Activated CD4-positive, alpha-beta T cell treated with anti-CD3 and anti-CD28 coated beads, Interleukin-2, Interleukin-6, amounts not matched to agents 100 ng/mL and 50 ng/mL, durations not matched to agents 16 hours and 8 hours (primary cell): Measurements from ENCODE around the gene SMAD6.

Experiments used
- DNase-seq: peaks from one replicate; pipeline ENCODE4 v3.0.0-alpha.2; 2020

Gene SMAD6

DNA sequence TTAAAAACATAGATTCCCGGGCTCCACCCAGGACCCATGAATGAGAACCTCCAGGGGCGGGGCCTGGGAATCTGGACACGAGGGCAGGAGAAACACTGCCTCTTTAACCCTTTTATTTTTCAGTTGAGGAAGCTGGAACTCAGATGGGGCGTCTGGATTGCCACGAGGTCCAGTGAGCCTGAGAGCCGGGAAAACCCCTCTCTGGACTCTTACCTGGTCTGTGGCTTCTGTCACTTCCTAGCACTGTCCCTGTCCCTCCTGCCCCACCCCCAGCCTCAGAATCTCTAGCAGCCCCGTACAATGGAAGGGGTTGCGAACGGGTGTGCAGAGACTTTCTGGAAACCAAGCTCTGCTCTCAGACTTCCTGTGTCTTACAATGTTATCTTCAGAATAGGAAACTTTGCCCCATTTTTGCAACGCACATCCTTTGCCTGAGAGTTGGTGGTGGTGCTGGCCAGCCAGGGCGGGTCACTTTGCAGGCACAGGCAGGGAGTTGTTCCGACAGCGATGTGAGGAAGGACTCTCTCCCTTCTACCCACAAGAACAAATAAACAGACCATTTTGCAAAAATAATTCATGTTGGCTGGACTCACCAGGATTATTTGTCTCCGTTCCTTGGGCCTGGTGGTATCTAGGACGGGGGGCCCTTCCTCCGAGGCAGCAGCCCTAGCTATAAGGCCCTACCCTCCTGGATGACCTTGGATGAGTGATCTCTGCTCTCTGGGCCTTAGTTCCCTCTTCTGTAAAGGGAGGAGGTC is 59.1 kb downstream of the SMAD6 start:
- no peak for DNase-seq

DNA sequence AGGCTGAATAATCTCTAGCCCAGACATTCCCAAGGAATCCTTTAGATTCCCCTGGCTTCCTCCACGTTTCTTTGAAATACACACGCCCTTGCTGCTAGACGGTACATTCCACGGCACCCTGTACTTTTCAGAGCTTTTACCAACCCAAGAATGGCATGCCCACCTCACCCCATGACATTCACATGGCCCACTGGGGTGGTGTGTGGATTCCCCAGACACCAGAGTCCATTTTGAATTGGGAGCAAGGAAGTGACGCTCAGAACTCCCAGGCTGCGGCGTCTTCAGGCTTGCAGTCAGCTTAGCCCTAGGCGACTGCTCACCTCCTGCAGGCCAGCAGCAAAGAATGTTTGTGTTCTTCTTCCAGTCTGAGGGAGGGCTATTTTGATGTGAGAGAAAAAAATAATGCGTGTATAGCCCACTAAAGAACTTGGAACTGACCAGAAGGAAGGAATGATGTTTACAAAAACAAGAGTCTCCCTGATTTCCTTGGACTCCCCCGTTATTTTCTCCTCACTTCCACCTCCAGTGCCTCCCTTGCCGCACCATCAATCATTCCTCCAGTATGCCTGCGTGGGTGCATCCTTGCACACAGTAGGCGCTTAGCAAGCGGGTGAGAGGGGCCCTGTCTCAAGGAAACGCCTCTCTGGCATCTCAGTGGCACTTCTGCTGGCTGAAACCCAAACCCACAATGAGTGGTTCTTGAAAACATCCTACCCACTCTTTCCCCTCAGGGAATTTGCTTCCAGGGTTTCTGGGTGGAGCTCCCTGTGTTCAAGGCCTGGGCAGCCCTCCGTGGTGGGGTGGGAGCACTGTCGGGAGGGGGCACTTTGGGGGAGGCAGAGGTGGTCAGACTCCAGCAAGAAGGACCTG is 59.9 kb downstream of the SMAD6 start:
- DNase-seq, result no peak

DNA sequence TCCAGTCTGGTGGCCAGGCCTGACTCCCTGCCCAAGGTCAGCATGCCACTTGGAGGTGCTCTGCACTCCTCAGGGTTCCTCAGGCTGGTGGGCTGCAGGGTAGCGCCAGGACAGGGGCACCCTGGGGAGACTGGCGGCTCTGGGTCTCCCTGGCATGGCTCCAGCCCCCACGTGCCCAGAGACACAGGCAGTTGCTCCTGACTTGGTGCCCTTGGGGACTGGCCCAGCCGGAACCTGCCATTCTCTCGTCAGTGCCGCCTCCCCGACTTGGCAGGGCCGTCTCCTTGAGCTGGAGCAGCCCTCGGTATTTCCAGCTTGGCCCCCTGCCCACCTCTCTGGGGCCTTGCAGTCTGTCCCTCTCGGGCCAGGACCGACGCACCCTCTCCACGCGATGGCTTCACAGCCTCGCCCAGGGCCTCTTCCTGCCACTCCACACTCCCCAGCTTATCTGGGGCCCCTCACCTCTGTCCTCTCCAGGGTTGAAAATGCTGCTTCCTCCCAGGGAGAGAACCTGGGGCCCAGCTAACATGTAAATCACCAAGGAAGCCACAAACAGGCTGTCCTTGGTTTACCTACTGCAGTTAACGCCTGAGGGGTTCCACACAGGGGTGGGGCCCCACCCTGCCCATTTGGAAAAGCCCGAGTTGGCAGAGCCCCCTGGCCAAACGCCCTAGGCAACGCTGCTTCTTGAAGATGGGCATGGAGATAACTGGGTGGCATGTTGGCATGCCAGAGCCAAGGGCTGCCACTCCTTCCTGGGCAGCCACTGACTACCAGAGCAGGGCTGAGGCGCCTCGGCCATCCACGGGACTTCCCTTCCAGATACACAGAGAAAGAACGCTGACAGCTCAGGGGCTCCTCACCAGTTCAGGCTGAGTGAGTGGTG is 61.4 kb downstream of the SMAD6 start:
- DNase-seq, result no peak

DNA sequence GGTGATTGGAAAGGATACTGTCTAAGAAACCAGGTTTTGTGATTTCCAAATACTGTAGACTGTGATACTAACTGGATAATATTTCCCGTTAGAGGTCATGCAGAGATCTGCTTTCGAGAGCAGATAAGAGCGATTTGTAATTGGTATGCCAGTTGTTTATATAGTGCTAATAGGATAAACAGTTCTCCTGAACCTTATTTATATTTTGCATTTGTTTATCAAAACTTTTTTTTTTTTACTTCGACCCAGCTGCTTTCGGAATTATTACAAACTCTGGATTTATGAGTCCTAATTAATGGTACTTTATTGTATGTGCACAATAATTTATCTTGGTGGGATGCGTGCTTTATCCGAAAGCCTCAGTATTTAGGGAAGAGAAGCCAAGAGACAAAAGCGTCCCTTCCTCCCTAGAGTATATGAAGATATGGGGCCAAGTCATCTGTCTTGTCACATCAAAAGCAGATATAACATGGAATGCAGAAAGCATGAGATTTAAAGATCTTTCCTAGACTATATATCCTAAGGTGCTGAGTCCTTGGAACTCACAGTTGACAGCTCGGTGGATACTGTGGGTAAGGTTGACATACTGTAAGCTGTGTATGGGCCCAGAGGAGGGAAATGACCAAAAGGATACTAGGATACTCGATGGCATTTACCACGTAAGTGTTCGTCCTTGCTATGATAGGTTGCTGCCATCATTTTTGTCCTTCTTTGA is 62.2 kb downstream of the SMAD6 start:
- no peak for DNase-seq

DNA sequence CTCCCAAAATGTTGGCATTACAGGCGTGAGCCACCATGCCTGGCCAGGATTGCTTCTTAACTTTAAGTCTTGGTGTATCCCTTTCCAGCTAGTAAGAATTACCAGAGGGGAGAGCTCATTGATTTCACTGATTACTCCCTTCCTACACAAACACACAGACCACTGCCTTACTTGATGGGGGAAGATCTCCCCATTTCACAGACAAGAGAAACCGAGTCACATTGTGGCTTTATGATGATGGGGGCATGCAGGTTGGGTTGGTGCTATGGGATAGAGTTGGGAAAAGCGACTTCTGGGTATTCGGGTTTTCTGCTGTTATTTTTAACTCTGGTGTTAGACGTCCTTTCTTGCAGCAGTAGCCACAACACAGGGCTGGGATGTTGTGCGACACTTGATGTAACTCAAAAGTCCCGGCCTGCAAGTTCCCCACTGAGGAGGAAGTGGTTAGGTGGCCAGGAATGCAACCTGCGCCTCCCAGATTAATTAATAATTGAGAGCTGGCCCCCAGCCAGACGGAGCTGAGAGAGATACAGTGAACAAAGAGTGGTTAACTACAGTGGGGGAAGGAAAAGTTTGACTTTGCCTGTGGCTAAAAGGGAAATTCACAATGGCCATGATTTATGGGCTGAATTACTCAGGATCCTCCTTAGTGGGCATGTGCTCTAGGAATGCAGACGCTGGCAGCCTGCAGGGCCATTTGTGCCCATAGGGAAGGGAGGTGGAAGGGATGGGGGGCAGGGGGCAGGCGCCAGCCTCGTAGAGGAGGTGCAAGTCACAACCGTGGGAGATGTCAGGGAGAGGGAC is 63.6 kb downstream of the SMAD6 start:
- no peak for DNase-seq

DNA sequence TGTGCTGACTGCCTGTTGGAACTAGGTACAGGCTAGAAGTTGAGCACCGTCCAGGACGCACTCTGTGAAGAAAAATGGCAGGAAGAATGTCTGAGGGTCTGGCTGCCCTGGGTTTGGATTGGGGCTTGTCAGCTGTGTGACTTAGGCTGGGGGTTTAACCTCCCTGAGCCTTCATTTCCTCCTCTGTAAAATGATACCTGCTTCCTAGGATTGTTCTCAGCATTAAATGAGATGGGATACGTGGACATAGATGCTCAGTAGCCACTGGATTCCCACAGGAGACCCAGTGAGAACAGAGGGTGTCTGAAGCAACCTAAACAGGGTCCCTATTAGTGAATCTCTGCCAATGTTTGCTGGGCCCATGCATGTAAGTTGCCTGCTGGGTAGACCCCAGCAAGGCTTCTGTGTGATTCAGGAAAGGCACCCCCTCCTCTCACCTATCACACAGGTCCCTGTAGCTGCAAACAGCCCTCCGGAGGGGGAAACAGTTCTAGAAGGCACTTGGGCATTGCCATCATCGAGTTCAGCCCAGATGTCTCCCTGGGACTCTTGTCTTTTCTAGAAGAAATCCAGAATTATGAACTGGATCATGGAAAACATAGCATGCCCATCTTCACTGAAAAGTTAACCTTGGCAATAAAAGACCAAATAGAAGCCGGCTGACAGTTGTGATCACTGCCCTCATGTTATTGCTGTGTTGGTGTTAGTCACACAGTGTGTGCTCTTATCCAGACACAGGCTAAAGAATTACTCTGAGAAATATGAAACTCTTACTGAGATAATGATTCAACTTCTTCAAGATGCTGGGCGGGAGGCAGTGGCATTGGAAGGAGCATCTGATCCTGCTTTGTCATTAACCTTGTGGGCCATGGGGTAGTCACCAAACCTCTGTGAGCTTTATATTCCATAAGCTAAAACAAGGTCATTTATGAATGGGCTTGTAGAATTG is 64.5 kb downstream of the SMAD6 start:
- DNase-seq, result no peak

DNA sequence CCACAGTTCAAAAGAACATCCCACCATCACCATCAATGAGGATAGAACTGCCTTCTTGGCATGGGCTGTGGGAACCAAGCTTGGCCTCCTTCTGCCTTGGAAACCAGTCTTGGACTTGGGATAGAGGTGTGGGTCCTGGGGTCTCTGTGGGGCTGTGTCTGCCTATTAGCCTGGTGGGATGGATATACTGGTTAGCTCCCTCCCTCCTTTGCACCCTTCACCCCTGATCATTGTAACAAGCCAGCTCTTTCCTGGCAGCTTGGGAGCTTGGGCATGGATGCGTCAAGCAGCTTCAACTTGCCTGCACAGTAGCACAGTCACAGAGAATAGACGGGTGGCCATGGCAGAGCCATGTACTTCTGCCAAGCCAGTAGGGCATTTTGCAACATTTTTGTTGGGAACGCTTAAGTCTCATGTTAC is 65.2 kb downstream of the SMAD6 start:
- DNase-seq, result no peak

DNA sequence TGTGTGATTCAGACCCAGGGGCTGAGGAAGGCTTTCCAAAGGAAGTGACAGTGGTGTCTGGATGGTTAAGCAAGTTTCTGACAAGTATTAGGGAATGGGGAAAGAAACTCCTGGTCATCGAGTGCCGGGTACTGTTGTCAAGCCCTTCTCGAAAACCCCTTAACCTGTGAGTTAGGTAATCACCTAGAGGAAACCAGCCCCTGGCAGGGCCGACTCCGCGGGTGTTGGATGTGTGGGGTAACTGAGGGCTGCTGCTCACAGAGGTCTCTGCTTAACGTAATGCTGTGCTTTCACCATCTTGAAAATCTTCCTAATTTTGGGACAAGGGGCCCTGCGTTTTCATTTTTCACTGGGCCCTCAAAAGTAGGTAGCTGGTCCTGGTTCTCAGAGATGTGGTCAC is 67.0 kb downstream of the SMAD6 start:
- no peak for DNase-seq

DNA sequence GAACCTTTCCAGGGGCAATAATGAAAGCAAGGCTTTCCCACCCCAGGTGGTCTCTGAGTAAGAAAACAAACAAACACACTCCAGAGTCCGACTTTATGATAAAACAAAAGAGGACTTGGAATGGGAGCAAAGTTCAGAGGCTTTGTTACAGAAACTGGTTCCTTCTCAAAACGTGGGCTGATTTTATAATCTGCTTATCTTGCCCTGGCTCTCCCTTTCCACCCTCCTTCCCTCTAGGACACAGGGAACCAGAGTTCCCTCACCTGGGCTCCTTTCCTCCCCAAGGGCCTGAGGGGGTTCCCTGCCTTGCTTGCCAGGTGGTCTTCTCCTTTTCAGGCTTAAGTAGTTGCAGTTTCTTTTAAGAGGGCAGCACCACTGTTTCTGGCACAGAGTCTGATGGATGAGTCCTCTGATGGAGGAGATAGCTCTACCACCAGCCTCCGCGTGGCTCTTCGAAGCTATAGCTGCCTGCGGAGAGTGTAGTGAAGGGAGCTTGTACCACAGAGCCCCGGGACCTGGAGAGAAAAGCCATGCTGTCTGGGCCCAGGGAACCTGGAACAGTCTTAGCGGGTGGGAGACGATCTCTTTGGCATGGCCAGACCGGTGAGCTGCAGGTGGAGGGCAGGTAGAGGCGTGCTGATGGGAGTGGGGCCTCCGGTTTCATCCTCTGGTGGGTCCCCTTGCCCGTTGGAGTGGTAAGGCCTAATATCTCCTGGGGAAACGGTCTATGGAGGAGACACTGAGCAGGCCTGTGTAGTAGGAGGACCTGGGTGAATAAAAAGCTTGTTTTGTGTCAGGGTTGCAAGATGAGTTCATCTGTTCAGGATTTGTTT is 68.7 kb downstream of the SMAD6 start:
- no peak for DNase-seq

DNA sequence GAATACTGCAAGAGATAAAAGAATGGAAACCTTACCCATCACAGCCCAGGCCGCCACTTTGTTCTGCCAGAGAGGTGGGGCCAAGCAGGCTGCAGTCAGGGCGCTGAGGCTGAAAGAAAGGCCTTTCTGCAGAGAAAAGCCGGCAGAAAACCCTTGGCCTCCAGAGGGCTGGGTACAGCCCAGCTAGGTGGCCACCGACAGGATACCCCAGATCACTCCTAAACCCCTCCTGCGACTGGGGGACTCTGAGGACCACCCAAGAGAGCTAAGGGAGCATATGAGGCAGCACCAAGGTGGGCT is 69.3 kb downstream of the SMAD6 start:
- DNase-seq, result no peak

DNA sequence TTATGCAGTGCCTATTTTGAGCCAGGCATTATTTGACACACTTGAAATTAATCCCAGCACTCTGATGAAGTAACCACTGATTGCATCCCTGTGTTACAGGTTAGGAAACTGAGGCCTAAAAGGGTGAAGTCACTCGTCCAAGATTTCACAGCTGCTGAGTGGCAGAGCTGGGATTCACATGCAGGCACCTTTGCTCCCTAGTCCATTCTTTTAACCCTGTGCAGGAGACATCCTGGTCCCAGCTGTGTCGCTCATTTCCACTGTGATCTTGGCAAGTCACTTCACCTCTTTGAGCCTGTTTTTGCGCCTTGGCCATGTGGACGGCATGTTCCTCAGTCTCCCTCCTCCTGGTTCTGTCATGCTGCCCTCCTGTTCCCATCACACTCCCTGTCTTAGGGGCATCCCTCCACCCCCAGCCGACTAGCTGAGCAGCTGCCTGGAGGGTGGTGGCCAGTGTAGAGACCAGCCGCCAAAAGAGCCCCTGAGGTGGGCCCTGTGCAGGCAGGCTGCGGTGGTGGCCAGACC is 70.6 kb downstream of the SMAD6 start:
- no peak for DNase-seq

DNA sequence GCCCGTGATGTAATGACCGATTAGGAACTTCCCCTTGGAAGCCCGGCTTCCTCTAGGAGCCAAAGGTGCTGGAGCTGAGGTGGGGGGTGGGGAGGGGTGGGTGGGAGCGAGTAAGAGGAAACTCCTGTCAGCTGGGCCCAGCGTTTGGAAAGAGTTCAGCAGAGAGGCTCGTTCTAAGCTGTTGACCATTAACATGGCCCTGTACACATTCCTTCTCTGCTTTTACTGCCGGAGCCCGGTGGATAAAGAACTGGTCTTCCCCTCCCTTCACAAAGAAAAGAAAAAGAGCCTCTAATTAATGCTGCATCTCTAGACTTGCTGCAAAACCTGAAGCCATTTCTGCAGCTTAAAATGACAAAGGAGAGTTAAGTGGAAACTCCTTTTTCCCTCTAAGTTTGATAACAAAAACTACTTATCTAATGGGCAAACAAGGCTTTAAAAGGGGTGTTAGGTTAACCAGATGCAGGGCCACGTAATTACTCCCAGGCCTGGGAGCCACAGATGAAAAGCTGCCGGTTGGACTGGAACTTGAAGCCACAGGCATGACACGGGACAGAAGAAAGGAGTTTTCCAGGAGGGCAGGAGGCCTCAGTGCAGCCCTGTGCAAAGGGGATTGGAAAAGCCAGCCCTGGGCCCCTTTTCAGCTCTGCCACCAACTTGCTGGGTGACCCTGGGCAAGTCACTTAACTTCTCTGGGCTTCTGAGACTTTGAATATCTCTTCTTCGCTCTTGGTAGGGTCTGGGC is 71.3 kb downstream of the SMAD6 start:
- no peak for DNase-seq

DNA sequence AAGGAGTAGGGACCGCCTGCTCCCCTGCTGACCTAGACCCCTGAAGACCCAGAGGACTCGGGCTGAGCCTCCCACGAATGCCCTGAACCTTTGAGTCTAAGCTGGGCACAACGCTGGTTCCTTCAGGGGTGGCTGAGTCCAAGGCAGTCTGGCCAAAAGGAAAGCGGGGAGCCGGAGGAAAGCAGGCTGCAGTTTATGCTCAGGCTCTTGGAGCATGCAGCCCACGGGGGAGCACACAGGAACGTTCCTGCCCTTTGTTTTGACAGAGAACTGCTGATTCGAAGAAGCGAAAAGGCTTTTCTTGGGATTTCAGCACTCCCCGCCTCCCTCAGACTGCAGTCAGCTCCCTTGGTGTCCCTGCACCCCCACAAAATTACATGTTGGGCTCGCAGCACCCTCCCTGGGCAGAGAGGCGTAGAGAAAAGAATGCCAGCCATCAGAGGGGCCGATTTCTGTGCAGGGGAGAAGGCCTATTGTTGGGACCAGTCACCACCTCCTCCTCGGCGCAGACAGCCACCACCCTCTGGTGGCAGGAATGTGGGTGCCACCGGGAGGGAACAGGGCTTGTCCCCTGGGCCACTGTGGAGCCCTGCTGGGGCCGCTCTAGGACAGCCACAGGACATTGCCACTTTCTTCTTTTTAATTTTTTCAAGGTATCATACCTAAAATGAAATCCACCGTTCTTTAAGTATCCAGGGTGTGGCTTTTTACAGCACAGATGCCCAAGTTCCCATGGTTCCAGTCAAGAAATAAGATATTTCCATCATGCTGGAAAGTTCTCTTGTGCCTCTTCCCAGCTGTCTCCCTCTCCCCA is 72.2 kb downstream of the SMAD6 start:
- peak; percentile 50 for DNase-seq

DNA sequence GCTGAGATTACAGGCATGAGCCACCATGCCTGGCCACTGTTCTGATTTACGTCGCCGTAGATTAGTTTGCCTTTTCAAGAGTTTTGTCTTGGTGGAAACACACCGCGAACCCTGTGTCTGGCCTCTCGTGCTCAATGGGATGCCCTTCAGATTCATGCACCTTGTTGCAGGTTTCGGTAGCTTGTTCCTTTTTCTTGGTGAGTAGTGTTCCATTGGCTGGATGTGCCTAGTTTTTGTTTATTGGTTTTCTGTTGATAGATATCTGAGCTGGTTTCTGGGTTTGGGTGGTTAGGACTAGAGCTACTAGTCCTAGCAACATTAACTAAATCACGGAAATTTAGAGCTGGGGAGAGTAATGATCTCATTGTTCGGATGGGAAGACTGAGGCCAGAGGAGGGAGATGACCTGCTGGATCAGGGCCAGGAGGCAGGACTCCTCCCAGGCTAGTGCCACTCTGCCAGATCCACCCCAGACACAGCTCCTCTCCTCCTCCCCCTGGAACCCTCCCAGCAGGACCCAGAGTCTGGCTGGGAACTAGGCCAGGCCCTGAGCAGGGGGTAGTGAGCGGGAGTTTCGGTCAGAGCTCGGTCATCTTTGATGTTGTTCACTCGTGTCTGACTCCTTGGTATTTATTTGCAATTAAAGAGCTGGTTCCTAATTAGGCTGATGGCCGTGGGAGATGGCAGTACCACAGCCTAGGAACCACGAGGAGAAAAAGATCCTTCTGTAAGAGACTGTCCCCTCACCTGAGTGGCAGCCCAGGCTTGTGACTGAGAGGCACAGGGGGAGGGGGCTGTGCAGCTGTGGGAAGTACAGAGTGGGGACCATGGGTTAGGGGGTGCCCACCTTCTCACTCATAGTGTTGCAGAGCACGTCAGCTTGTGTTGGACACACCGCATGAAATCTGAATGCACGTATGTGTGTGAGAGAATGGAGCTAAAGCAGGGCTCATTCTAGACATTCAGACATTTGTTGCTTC is 73.4 kb downstream of the SMAD6 start:
- no peak for DNase-seq

DNA sequence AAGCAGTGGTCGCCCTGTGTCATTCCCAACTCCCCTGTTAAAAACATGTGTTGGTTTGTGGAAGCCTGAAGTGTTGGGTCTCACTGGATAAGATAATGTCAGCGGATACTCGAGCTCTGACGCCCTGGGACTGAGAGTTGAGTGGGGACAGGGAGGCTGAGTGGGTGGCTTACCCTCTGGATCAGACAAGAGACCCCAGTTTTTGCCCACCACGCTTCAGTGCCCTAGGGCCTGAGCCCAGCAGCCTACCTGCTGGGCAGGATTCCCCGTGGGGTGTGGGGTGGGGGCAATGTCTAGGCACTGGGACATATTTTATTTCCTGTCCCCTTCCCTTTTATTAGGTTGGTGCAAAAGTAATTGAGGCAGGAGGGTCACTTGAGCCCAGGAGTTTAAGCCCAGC is 75.0 kb downstream of the SMAD6 start:
- DNase-seq, result no peak

DNA sequence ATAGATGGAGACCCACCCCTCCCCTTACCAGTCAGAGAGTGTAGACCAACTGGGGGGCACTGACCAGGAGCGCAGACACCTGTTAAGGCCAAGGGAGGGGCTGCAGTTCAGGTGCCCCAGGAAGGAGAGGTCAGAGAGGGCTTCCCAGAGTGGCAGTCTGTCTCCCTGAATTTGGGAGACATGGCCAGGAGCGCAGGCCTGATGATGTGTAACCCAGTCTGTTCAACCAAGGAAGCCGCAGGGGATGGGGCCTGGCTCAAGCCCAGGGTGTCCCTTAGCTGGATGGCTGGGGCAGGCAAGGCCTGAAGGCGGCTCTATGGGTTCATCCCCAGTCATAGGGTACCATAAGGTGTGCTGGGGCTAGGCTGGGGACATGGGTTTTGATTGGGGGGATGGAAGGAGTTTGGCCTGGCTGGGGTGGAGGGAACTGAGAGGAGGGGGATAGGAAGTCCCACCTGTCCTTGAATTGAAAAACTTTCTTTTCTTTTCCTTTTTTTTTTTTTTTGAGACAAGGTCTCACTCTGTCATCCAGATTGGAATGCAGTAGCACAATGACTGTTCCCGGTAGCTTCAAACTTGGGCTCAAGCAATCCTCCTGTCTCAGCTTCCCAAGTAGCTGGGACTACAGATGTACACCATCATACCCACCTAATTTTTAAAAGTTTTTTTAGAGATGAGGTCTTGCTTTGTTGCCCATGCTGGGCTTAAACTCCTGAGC is 75.7 kb downstream of the SMAD6 start:
- DNase-seq, result no peak
